DOHH2 (cell line): Measurements from ENCODE around the gene BDH1.

Experiments
- H3F3A ChIP-seq: fragments of 200-600 bp; sonication (generic), shearing (Covaris generic); 2 replicates; pipeline ENCODE4 v1.6.0; 2016; ENCODE audit warnings: antibody characterized with exemption, mild to moderate bottlenecking; ENCODE audit not compliant: control insufficient read depth, insufficient read depth
- H3K27ac ChIP-seq: fragments of 200-600 bp; sonication (generic); 2 replicates; pipeline ENCODE4 v1.5.1; 2014; ENCODE audit warnings: low read depth, mild to moderate bottlenecking, low read length, moderate library complexity
- H3K27me3 ChIP-seq: fragments of 200-600 bp; sonication (generic); 2 replicates; pipeline ENCODE4 v1.6.1; 2014; ENCODE audit warnings: mild to moderate bottlenecking, low read length, mixed read lengths; ENCODE audit not compliant: control insufficient read depth
- H3K36me3 ChIP-seq: fragments of 200-600 bp; sonication (generic); 2 replicates; pipeline ENCODE4 v1.6.1; 2014; ENCODE audit warnings: mild to moderate bottlenecking, low read length, moderate library complexity, mixed read lengths; ENCODE audit not compliant: control insufficient read depth
- H3K4me1 ChIP-seq: fragments of 200-600 bp; sonication (generic); 2 replicates; pipeline ENCODE4 v1.6.1; 2014; ENCODE audit warnings: mild to moderate bottlenecking, low read length, mixed read lengths; ENCODE audit not compliant: control insufficient read depth
- H3K4me2 ChIP-seq: fragments of 200-600 bp; sonication (generic); 2 replicates; pipeline ENCODE4 v1.6.0; 2014; ENCODE audit warnings: mild to moderate bottlenecking, low read length, moderate library complexity
- H3K4me3 ChIP-seq: fragments of 200-600 bp; sonication (generic); 2 replicates; pipeline ENCODE4 v1.5.1; 2014; ENCODE audit warnings: mild to moderate bottlenecking, low read length, mixed read lengths
- H3K79me2 ChIP-seq: fragments of 200-600 bp; sonication (generic); 2 replicates; pipeline ENCODE4 v1.6.1; 2014; ENCODE audit warnings: mild to moderate bottlenecking, low read length, mixed read lengths; ENCODE audit not compliant: control insufficient read depth
- H3K9me2 ChIP-seq: fragments of 200-600 bp; sonication (generic); replicated peaks from 2 replicates; pipeline ENCODE4 v1.6.1; 2014; ENCODE audit warnings: mild to moderate bottlenecking, low read length, mixed read lengths; ENCODE audit not compliant: control insufficient read depth
- H3K9me3 ChIP-seq: fragments of 200-600 bp; sonication (generic); 2 replicates; pipeline ENCODE4 v1.6.1; 2014; ENCODE audit warnings: antibody characterized with exemption, low read length, mixed read lengths; ENCODE audit not compliant: control insufficient read depth, insufficient read depth
- H4K20me1 ChIP-seq: fragments of 200-600 bp; sonication (generic); 2 replicates; pipeline ENCODE4 v1.6.0; 2014; ENCODE audit warnings: low read depth, mild to moderate bottlenecking, antibody characterized with exemption, low read length, moderate library complexity; ENCODE audit not compliant: control insufficient read depth, insufficient read depth
- CTCF ChIP-seq: fragments of 200-600 bp; sonication (generic); IDR thresholded peaks from one replicate; pipeline ENCODE4 v1.5.1; 2014; ENCODE audit warnings: antibody characterized with exemption, mild to moderate bottlenecking, low read depth, low read length; ENCODE audit not compliant: poor library complexity, severe bottlenecking
- EZH2phosphoT487 ChIP-seq: fragments of 200-600 bp; sonication (generic); IDR thresholded peaks from 2 replicates; pipeline ENCODE4 v1.6.1; 2017; ENCODE audit warnings: borderline replicate concordance, mild to moderate bottlenecking, antibody characterized with exemption, low read length, moderate library complexity, mixed read lengths

Gene BDH1

GRCh38 chr3:197524128-197524527, 31.6 kb downstream of the BDH1 start:
- TF ChIP-seq EZH2phosphoT487: no peak
- no peak for TF ChIP-seq CTCF
- Histone ChIP-seq H3K4me1 (0 out of 2 replicates have a peak, but pooled peaks cover under 1% of the 10 kb centered on the region), H3K4me3 (no peak overlapping the region)

GRCh38 chr3:197523526-197523925, 32.2 kb downstream of the BDH1 start:
- Histone ChIP-seq H3K4me1 (0 out of 2 replicates have a peak, but pooled peaks cover 4% of the 10 kb centered on the region), H3K4me2 (no peak overlapping the region), H3K79me2 (no peaks in the 10 kb centered on the region), H3K27me3 (no peaks in the 10 kb centered on the region), H3F3A (peaks cover 7% of the 10 kb centered on the region), H3K4me3 (no peak overlapping the region), H4K20me1 (no peaks in the 10 kb centered on the region), H3K9me3 (peaks cover 10% of the 10 kb centered on the region; the same call in 1 of the 2 replicates), H3K27ac (no peak overlapping the region), H3K36me3 (peaks cover 63% of the 10 kb centered on the region), H3K9me2 (no peaks in the 10 kb centered on the region)
- TF ChIP-seq CTCF (no peak), EZH2phosphoT487 (no peak)

More at GRCh38 chr3:197524128-197524527, 31.6 kb downstream of the BDH1 start:
- H3K9me3 ChIP-seq: peaks cover 5% of the 10 kb centered on the region; the same call in 1 of the 2 replicates
- peaks cover under 1% of the 10 kb centered on the region for H3F3A ChIP-seq
- no peaks in the 10 kb centered on the region for H3K27me3 ChIP-seq
- H3K79me2 ChIP-seq: no peaks in the 10 kb centered on the region
- no peaks in the 10 kb centered on the region for H4K20me1 ChIP-seq
- H3K4me2 ChIP-seq: no peak overlapping the region
- no peak overlapping the region for H3K27ac ChIP-seq
- no peaks in the 10 kb centered on the region for H3K9me2 ChIP-seq
- peaks cover 66% of the 10 kb centered on the region for H3K36me3 ChIP-seq

- Histone ChIP-seq H3K4me2 (no peak overlapping the region), H3K36me3 (peaks cover 57% of the 10 kb centered on the region), H3K27me3 (no peaks in the 10 kb centered on the region), H3K27ac (no peak overlapping the region), H3K79me2 (no peaks in the 10 kb centered on the region), H3F3A (peaks cover 7% of the 10 kb centered on the region), H3K9me3 (peaks cover 10% of the 10 kb centered on the region; the same call in 1 of the 2 replicates), H4K20me1 (no peaks in the 10 kb centered on the region), H3K4me1 (0 out of 2 replicates have a peak, but pooled peaks cover 4% of the 10 kb centered on the region), H3K4me3 (no peak overlapping the region), H3K9me2 (no peaks in the 10 kb centered on the region)
- TF ChIP-seq EZH2phosphoT487 (no peak), CTCF (no peak)
These were observed 32.8 kb downstream of the BDH1 start for GRCh38 chr3:197522881-197523441.
